Endodermal cell (in vitro differentiated cells): ENCODE measurements around the gene ZNF813. TPM values are rescaled to one million over a fixed set of nuclear protein-coding genes. Genes with fewer than 3 reads are reported as not detected.

Experiments used
- DNase-seq: peaks from one replicate; pipeline ENCODE4 v3.0.0-alpha.2; 2017
- H3K27ac ChIP-seq: 2 replicates; pipeline ENCODE4 v1.5.1; 2013; ENCODE audit warnings: mild to moderate bottlenecking, low read depth, low read length, moderate library complexity
- H3K27me3 ChIP-seq: 2 replicates; pipeline ENCODE4 v1.6.1; 2013; ENCODE audit warnings: mild to moderate bottlenecking, low read length, moderate library complexity; ENCODE audit not compliant: insufficient read depth, control insufficient read depth, poor library complexity, severe bottlenecking
- H3K36me3 ChIP-seq: 2 replicates; pipeline ENCODE4 v1.7.0; 2013; ENCODE audit warnings: mild to moderate bottlenecking, low read length, moderate library complexity; ENCODE audit not compliant: control insufficient read depth, insufficient read depth
- H3K4me1 ChIP-seq: one replicate; pipeline ENCODE4 v1.7.0; 2013; ENCODE audit warnings: low read length; ENCODE audit not compliant: control insufficient read depth, insufficient read depth
- H3K4me3 ChIP-seq: 2 replicates; pipeline ENCODE4 v1.5.1; 2013; ENCODE audit warnings: mild to moderate bottlenecking, low read length, moderate library complexity
- H3K9ac ChIP-seq: 2 replicates; pipeline ENCODE4 v1.6.1; 2013; ENCODE audit warnings: mild to moderate bottlenecking, low read length, moderate library complexity; ENCODE audit not compliant: poor library complexity, severe bottlenecking; ENCODE audit errors: extremely low read depth
- H3K9me3 ChIP-seq: 2 replicates; pipeline ENCODE4 v1.6.1; 2013; ENCODE audit warnings: mild to moderate bottlenecking, low read length, moderate library complexity; ENCODE audit not compliant: control insufficient read depth
- H3K27ac Mint-ChIP-seq: 2 replicates; pipeline ENCODE4 v1.8.0; 2020; ENCODE audit warnings: mixed read lengths
- H3K27me3 Mint-ChIP-seq: 2 replicates; pipeline ENCODE4 v1.8.0; 2021; ENCODE audit warnings: mild to moderate bottlenecking, mixed read lengths; ENCODE audit not compliant: insufficient read depth
- H3K36me3 Mint-ChIP-seq: 2 replicates; pipeline ENCODE4 v1.8.0; 2020; ENCODE audit warnings: low read depth, mixed read lengths
- H3K4me1 Mint-ChIP-seq: 2 replicates; pipeline ENCODE4 v1.8.0; 2020; ENCODE audit warnings: mixed read lengths
- H3K4me3 Mint-ChIP-seq: 2 replicates; pipeline ENCODE4 v1.8.0; 2020; ENCODE audit warnings: mild to moderate bottlenecking, moderate library complexity, mixed read lengths
- H3K9me3 Mint-ChIP-seq: 2 replicates; pipeline ENCODE4 v1.8.0; 2020; ENCODE audit warnings: mild to moderate bottlenecking, mixed read lengths
- CTCF ChIP-seq: fragments of 200-600 bp; sonication (generic); conservative IDR thresholded peaks from 2 replicates; pipeline ENCODE4 v1.5.0; 2021; ENCODE audit warnings: antibody characterized with exemption, mild to moderate bottlenecking
- WGBS, 2 experiments: methylation state at CpG; one replicate each; pipeline versions ENCODE4 v1.1.5 to v1.1.7; 2013; ENCODE audit warnings: missing lambda C conversion rate in 2 of 2, mixed read lengths in 1 of 2; ENCODE audit not compliant: insufficient coverage in 1 of 2, insufficient read length in 1 of 2; 5-methylcytosine and 5-hydroxymethylcytosine counted together
- total RNA-seq, 2 donors: library from RNA; stranded (reverse); fragmentation: NEBNext Ultra II Directional in 1 of 2; extraction: Animal tissue kit (Norgen Biotek cat#: 25700) in 1 of 2; gene quantifications; 2 replicates in 1 of 2; 3 replicates in 1 of 2; pipeline ENCODE4 v1.2.1, GENCODE V29; 2021

The ZNF813 gene
- total RNA-seq, 2 donors from 2014 or later, result 38.7 to 58.5 TPM

- peaks cover 6% of the 10 kb centered on the region for H3K4me1 Mint-ChIP-seq
- no peaks in the 10 kb centered on the region for H3K27me3 ChIP-seq
- H3K4me1 ChIP-seq, result no peaks in the 10 kb centered on the region
- TF ChIP-seq CTCF, result no peak
- no peak for DNase-seq
- H3K36me3 Mint-ChIP-seq, result peaks cover 43% of the 10 kb centered on the region
- no peak overlapping the region for H3K27ac ChIP-seq
- peak overlapping the region; percentile 96 for H3K4me3 ChIP-seq
- peaks cover 27% of the 10 kb centered on the region for H3K9me3 Mint-ChIP-seq
- peak overlapping the region; percentile 97 for H3K27ac Mint-ChIP-seq
- H3K4me3 Mint-ChIP-seq, result peak overlapping the region; percentile 94
- 21 to 35% methylated on average over 15 to 33 of the region's 33 CpGs for WGBS, 2 experiments
- H3K27me3 Mint-ChIP-seq, result no peaks in the 10 kb centered on the region
- H3K9ac ChIP-seq, result peak overlapping the region; percentile 72
- H3K9me3 ChIP-seq, result peaks cover 16% of the 10 kb centered on the region
- peaks cover 20% of the 10 kb centered on the region for H3K36me3 ChIP-seq
Observed at GRCh38 chr19:53521373-53522202, 54.1 kb downstream of the ZNF813 start.

GRCh38 chr19:53525922-53526321 is 58.4 kb downstream of the ZNF813 start:
- Mint-ChIP-seq H3K27ac (no peak overlapping the region), H3K4me1 (peaks cover 6% of the 10 kb centered on the region), H3K9me3 (peaks cover 24% of the 10 kb centered on the region), H3K36me3 (peaks cover 42% of the 10 kb centered on the region), H3K27me3 (no peaks in the 10 kb centered on the region), H3K4me3 (no peak overlapping the region)
- WGBS, 2 experiments, result 100% methylated on average over 1 to 2 of the region's 2 CpGs
- H3K9ac ChIP-seq, result no peak overlapping the region
- TF ChIP-seq CTCF, result no peak
- no peak overlapping the region for H3K27ac ChIP-seq
- H3K9me3 ChIP-seq, result peaks cover 16% of the 10 kb centered on the region
- H3K4me3 ChIP-seq, result no peak overlapping the region
- DNase-seq, result no peak
- H3K4me1 ChIP-seq, result no peaks in the 10 kb centered on the region
- no peaks in the 10 kb centered on the region for H3K27me3 ChIP-seq
- peaks cover 34% of the 10 kb centered on the region for H3K36me3 ChIP-seq

GRCh38 chr19:53530622-53531021 is 63.1 kb downstream of the ZNF813 start:
- Mint-ChIP-seq H3K27ac (no peak overlapping the region), H3K4me3 (no peak overlapping the region), H3K27me3 (no peaks in the 10 kb centered on the region), H3K36me3 (peaks cover 13% of the 10 kb centered on the region), H3K4me1 (no peaks in the 10 kb centered on the region), H3K9me3 (peaks cover 8% of the 10 kb centered on the region)
- DNase-seq, result no peak
- Histone ChIP-seq H3K9ac (no peak overlapping the region), H3K36me3 (peaks cover 26% of the 10 kb centered on the region), H3K4me1 (no peaks in the 10 kb centered on the region), H3K4me3 (no peak overlapping the region), H3K27ac (no peak overlapping the region), H3K9me3 (peaks cover 8% of the 10 kb centered on the region), H3K27me3 (no peaks in the 10 kb centered on the region)
- no peak for TF ChIP-seq CTCF
- 89 to 98% methylated on average over 7 to 8 of the region's 8 CpGs for WGBS, 2 experiments
